Hypothalamus (tissue), 51 donors: ENCODE measurements around the gene TMED5.
"Not testable (repeated sequence)": the region's sequence is repeated elsewhere in the genome, so short reads cannot be mapped to it uniquely, and the experiment has no call there.

Source experiments
- DNase-seq, 51 donors: peaks; one replicate each; lab custom pipeline; 2025; lab: John Stamatoyannopoulos, UW

TMED5 gene

DNA sequence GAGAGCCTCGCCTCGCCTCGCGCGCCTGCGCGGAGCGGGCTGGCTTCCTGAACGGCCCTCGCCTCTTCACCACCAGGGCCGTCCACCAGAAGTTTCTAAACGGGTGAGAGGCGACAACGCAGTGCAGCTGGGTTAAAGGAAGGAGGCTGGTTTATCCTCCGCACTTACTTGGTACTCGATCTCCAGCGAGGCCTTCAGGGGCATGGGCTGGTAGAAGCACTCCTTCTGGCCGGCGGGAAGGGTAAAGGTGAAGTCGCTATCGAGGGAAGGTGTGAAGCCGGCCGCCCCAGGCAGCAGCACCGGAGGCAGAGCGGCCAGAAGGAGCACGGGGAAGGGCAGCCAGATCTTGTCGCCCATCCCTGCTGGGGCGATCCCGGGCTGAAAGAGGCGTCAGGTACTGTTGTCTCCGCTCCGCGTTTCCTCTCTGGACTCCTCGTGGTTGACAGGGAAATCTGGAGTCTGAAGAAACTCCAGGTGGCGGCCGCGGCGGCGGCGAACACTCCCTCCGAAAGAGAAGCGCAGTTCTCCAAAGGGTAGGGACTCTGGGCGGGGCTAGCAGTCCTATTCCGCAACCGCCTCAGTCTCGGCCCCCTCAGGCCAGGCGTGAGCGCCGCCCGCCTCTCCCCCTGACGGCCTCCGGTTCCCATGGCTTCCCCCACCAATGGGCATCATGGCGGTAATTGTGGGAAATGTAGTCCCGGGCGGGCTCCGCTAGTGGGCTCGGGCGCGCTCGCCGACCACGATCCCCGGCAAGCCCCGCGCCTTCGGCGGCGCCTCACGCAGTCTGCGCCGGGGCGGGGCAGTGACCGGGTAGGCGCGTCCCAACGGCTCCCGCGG is at the start of gene TMED5:
Gene TMED5, minus strand, starts transcription at position 528 of the 837 bp plus-strand sequence. Its CDS starts 171 bp downstream, at position 357.
- DNase-seq: peak; percentile 69 to 98 (median 96)

DNA sequence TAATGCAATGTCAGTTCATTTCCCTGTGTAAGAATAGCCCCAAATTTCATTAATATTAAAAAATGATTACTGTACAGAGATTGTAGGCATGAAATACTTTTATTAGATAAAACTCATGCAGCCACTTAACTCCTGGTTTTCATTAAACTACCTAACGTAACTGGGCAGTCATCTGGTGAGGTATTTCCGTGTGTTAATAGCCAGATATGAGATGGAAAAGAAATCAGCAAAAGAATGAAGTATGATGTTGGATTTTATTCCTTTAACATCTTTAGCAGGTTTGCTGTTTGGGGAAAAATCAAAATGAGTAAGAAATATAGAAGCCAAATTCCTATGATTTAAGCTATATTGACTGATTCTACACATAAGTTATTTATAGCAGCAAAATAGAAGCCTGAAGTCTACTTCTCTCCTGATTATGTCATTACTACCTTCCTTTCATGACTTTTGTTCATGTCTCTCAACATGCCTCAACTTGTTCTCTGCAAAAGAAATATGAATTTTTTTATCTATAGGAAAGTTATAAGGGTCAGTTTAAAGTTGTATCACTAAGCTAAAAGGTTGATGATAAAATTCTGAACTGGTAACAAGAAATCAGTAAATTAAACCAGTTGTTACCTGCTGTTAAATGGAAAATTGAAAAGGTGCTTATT is 42.9 kb upstream of the TMED5 start:
- no peak for DNase-seq

DNA sequence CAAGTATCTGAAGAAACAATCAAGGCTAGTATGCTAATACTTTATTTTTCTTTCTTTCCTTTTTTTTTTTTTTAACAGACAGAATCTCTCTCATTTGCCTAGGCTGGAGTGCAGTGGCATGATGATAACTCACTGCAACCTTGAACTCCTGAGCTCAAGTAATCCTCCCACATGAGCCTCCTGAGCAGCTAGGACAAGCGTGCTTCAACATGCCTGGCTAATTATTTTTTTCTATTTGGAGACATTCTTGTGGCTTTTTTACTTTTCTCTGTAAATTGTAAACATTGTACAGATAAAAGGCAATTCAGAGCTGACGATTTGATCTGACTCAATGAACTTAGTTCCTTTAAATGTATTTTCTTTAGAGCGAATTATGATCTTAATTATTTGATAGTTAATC is 41.7 kb upstream of the TMED5 start:
- DNase-seq: no peak

DNA sequence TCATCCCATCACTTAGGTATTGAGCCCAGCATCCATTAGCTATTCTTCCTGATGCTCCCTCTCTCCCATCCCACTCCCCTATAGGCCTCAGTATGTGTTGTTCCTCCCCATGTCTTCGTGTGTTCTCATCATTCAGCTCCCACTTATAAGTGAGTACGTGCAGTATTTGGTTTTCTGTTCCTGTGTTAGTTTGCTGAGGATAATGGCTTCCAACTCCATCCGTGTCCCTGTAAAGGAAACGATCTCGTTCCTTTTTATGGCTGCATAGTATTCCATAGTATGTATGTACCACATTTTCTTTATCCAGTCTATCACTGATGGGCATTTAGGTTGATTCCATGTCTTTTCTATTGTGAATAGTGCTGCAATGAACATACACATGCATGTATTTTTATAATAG is 40.5 kb upstream of the TMED5 start:
- not testable (repeated sequence) for DNase-seq

DNA sequence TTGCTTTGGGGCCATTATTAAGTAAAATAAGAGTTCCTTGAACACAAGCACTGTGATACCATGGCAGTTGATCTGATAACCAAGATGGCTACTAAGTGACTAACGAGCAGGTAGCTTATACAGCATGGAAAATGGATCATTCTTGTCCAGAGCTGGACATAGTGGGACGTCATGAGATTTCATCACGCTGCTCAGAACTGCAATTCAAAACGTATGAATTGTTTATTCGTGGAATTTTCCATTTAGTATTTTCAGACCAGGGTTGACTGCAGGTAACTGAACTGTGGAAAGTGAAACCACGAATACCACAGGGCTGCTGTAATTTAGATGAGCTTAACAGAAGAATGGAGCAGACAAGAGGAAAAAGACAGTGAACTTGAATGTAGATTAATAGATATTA is 39.2 kb upstream of the TMED5 start:
- no peak for DNase-seq

DNA sequence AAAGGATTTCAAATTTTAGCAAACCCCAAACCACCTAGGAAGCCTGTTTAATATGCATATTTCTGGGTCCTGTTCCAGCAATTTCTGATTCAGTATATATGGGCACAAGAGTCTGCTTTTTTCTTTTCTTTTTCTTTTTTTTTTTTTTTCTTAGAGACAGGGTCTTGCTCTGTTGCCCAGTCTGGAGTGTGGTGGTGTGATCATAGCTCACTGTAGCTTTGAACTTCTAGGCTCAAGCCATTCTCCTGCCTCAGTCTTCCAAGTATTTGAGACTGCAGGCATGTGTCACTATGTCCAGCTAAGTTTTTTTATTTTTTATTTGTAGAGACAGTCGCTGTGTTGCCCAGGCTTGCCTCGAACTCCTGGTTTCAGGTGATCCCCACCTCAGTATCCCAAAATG is 35.1 kb upstream of the TMED5 start:
- DNase-seq: no peak

DNA sequence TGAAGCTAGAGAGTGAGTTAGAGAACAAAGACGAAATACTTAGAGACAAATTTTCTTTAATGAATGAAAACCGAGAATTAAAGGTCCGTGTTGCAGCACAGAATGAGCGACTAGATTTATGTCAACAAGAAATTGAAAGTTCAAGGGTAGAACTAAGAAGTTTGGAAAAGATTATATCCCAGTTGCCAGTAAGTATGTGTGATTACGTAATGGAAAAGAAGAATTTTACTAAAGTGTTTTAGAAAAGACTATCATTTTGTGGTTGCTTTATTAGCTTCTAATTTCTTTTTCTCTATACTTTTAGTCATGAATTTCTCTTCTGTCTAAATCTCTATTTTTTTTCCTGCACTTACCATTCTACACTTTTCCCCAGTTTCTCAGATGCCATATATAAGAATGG is 27.0 kb upstream of the TMED5 start:
- DNase-seq: no peak

DNA sequence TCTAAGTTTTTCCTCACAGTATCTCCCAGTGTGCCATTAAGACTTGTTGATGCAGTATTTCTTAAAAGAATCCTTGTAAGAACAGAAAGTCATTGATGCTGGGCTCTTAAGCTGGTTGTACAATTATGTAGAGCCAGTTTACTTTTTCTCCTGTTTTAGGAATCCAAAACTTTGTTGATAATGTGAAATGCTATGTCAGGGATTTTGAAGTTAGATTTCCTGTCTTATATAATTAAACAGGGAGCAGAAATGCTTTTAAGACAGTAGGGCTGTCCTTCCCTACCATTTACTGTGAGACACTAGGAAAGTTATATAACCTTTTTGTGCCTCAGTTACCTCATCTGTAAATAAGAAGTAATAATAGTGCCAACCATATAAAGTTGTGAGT is 26.3 kb upstream of the TMED5 start:
- no peak for DNase-seq

DNA sequence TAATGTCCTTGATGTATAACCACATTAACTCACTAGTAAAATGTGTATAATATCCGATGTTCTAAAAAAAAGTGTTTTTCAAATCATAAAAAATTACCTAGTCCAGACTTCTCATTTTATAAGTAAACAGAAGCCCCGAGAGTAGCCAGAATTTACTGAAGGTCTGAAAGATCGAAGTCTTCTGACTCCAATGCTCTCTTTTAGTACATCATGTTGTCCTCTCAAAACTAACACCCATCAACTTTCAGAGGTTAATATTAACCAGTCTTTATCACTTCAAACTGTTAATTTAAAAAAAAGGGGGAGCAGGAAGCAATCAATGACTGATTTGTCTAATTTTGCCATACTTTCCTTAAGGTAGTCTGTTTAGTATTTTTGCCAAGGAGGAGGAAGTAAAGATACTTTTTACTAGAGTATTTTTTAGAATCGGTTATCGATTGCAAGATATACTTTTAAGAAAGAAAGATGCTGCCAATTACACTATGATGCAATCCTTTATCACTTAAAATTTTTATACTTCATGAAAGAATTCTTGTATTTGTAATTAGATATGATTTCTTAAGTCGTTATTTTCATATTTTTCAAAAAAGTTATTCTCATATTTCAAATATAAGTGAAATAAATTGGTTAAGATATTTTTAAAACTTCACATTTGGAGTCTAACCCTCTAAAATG is 25.8 kb upstream of the TMED5 start:
- no peak for DNase-seq

DNA sequence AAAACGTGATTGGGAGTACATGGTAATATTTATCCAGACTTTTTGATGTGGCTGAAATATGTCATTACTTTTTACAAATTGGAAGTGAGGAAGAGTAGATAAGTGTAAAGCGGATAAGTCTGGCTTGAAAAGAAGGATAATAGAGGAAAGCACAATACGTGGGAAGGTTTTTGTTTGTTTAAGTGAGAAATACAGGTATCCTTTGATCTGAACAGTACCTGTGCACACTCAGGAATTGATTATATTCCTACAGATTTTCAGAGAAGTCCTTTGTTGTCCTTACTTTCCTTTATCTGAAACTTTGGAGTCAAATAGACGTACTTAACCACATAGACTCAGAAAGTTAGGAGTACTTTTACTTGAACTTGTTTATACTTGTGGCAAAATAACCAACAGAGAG is 20.5 kb upstream of the TMED5 start:
- no peak for DNase-seq

DNA sequence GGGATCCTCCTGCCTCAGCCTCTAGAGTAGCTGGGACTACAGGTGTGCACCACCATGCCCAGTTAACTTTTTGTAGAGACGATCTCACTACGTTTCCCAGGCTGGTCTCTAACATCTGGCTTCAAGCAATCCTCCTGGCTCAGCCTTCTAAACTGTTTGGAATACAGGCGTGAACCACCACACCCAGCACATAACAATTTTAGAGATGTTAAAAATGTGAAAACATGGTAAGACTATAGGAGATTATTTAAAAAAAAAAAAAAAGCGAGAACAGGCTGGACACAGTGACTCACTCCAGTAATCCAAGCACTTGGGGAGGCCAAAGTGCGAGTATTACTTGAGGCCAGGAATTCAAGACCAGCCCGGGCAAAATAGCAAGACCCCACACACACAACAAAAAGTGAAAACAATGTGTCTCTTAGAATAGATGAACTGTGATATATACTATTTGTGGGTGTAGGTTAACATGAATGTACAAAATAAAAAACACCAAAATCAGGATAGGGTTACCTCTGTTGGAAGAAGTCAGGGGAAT is 19.9 kb upstream of the TMED5 start:
- DNase-seq: no peak

DNA sequence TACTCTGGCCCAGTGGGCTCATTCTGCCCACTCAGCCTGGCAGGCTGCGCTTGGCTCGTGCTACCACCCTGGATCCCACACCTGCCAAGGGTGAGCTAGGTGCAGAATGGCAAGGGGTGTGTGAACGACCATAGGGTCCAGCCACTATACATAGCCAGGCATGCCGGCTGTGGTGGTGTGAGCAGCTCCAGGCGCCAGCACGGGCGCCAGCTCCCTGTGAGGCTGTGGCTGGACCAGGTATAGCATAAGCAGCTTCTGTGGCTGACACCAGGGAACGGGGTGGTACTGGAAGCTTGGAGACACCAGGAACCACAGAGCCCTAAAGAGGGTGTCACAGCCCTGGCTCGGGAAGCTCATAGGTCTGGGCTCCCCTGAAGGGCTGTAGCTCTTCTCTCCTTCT is 18.9 kb upstream of the TMED5 start:
- no peak for DNase-seq

DNA sequence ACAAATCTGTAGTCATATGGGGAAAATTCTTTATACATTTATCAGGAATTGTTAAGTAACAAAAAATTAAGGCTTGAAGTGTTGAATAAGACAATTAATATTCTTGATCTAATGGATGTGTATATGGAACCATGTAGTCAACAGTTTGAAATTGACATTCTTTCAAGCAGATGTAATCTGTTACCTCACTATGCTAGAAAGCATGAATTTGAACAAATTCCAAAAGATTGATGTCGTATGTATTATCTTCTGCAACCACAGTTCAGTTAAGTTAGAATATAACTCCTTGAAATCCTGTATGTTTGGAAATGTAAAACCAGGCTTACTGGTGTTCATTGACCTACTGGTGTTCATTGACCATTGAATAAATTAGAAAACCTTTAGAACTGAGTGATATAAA is 16.4 kb upstream of the TMED5 start:
- no peak for DNase-seq

DNA sequence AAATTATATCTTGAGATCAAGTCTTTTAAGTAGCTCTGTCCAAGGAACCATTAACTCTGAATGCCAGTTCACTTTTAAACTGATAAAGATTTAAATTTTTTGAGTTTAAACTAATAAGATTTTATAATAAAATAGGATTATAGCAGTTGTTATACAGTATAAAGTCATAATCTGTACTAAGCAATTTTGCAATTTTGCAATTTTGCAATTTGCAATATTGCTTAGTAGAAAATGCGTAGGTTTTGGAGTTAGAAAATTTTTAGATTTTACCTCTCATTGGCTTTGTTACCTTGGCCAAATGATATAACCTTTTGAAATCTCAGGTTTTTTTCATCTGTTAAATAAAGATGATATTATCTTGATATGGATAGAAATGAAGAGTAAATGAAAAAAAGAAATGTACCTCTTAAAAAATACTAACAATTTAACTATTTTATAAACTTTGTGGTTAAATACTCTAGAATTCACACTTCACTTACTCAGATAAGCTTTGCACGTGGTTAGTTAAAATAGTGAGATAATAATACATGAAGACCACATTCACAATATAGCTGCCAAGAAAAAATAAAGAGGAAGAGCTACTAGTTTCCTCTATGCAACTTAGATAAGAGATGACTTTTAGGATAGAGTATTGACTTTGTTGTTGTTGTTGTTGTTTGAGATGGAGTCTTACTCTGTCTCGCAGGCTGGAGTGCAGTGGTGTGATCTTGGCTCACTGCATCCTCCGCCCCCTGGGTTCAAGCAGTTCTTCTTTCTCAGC is 14.2 kb upstream of the TMED5 start:
- no peak for DNase-seq

DNA sequence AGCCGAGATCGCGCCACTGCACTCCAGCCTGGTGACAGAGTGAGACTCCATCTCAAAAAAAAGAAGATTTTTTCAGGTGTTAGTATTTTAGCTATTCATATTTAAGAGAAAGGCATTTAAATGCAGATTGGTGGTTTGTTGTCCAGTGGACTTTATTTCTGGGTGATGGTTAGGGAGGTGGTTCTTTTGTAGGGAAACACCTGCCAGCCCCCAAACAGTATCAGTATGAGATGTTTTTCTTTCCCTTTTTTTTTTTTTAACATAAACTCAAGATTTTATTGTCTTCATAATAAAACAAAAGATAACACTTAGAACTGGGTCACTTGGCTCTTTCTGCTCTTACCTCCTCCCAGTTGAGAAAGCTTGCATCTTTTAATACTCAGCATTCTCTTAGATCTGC is 10.2 kb upstream of the TMED5 start:
- no peak for DNase-seq

DNA sequence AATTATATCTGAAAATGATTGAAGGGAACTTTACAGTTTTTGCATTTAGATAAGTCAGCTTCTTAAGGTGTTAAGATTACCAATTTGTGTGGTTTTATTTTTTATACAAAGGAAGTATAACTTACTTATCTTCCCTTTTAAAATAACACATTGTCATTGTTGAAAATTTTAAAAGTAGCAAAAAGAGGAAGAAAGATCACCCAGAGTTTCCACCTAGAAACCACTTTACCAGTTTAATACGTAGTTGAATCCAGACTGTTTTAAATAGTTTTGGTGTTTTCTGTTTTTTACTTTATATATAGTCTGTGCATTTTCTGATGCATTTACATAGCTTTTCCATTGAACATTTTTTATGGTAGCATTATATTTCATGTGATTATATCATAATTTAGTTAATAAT is 6.5 kb upstream of the TMED5 start:
- DNase-seq: no peak

DNA sequence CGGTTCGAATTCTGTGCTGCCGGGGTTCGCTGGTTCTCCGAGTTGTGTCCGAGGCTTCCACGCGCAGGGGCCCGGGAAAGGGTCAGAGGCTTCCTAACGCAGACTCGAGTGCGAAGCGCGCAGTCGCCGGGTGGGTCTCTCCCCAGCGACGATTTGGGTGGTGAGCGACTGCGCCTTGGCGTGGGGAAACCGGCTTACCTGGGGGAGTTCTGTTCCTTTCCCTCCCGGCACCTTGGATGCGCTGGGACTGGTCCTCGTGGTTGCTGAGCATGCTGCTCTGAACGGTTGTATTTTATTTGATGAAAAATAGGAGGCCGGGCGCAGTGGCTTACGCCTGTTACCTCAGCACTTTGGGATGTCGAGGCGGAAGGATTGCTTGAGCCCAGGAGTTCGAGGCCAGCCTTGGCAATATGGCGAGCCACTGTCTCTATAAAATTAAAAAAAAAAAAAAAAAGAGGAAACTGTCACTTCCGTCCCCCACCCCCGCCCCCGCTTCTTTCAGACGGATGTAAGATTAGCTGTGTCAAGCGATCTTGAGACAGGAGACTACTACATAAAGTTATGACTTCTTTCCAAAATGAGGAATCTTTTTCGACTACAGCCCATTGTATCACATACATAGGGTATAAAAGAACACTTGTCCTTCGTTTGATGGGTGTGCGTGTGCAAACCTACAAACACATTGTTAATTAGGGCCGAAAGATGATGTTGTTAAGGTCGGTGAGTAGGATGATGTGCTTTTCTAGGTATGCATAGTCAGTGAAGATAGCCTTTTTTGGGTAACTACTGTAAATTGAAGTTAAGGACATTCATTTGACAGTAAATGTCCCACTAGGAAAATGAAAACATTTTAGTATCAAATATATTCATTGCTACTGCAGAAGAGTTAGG is 755 bp upstream of the TMED5 start, which contains the start of gene CCDC18:
Gene CCDC18, plus strand, starts transcription at position 2 of the 891 bp plus-strand sequence. CDS start 2,638 bp downstream, outside the sequence.
- no peak for DNase-seq

DNA sequence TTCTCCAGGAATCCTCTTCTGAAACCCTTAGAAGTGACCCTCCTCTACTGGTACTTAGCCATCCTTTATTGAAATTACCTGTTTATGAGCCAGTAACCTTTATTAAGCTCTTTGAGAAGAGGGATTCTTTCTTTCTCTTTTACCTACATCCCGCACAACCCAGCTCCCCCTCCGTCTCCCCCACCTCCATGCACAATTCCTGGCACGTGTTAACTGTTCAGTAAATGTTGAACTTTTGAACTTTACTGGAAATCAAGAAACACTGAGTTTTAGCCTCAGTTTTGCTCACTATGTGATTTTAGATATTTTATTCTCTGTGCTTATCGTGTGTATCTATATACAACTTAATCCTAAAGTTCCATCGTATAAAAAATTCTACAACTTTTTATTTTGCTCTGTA is 1.8 kb downstream of the TMED5 start:
- no peak for DNase-seq

DNA sequence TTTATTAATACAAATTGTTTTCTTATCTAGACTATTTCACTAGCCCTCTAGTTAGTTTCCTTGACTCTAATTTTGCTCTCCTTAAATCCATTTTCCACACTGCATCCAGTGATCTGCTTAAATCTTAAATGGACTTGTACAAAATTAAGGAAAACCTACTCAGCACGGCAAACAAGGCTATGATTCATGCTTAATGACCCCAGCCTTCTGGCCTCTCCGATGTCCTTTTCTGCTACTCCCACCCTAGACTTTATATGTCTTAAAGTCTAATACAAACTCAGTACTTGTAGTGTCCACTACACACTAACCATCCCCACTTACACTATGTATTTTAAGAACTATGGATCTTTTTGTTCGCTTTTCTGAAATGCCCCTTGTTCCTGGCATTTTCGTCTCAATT is 2.2 kb downstream of the TMED5 start:
- no peak for DNase-seq

DNA sequence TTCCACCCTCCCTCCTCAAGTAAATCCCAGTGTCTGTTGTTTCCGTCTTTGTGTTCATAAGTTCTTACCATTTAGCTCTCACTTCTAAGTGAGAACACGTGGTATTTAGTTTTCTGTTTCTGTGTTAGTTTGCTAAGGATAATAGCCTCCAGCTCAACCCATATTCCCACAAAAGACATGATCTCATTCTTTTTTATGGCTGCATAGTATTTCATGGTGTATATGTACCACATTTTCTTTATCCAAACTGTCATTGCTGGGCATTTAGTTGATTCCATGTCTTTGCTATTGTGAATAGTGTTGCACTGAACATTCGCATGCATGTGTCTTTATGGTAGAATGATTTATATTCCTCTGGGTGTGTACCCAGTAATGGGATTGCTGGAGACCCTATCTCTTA is 5.6 kb downstream of the TMED5 start:
- not testable (repeated sequence) for DNase-seq
